HEK293 (cell line): ENCODE measurements around the gene DNAH9.
"Not testable (repeated sequence)": the region's sequence is repeated elsewhere in the genome, so short reads cannot be mapped to it uniquely, and the experiment has no call there.

ENCODE experiments used
- CTCF ChIA-PET: fragments of 350-600 bp; formaldehyde crosslinking; extraction: SDS; loops from one replicate; lab custom pipeline; 2021; ENCODE audit warnings: antibody characterized with exemption; lab: Yijun Ruan, JAX
- POLR2A ChIA-PET: fragments of 300-600 bp; formaldehyde crosslinking; extraction: SDS; loops from one replicate; lab custom pipeline; 2020; ENCODE audit warnings: antibody characterized with exemption, inconsistent platforms; lab: Yijun Ruan, JAX
- H3K27ac ChIP-seq: fragments of 200-500 bp; sonication (Bioruptor generic); 2 replicates; pipeline ENCODE4 v1.5.1; 2014; ENCODE audit warnings: low read depth, low read length, control low read depth, inconsistent platforms; ENCODE audit errors: extremely low read depth
- H3K36me3 ChIP-seq, 2 experiments: fragments of 200-500 bp in 1 of 2; sonication (Bioruptor generic) in 1 of 2; 1 replicate in 1 of 2; 2 replicates in 1 of 2; pipeline ENCODE4 v1.5.1; 2014 to 2017; ENCODE audit warnings: inconsistent platforms in 2 of 2, low read length in 2 of 2; ENCODE audit not compliant: control insufficient read depth in 2 of 2, insufficient read depth in 1 of 2
- H3K4me1 ChIP-seq: fragments of 200-500 bp; sonication (Bioruptor generic); 2 replicates; pipeline ENCODE4 v1.5.1; 2014; ENCODE audit warnings: mild to moderate bottlenecking, low read length, inconsistent platforms; ENCODE audit not compliant: control insufficient read depth, insufficient read depth
- H3K4me3 ChIP-seq: 2 replicates; pipeline ENCODE4 v1.5.1; 2011; ENCODE audit warnings: low read depth, mild to moderate bottlenecking, control low read depth, low read length, moderate library complexity
- H3K9me3 ChIP-seq: fragments of 200-500 bp; sonication (Bioruptor generic); 2 replicates; pipeline ENCODE4 v1.5.1; 2014; ENCODE audit warnings: low read depth, low read length, inconsistent platforms; ENCODE audit not compliant: control insufficient read depth, insufficient read depth
- ATF2 ChIP-seq: fragments of 450-650 bp; formaldehyde crosslinking; IDR thresholded peaks from 2 replicates; pipeline ENCODE4 v1.5.1; 2016; ENCODE audit warnings: missing biosample characterization, missing genetic modification characterization, low read depth
- GLIS2 ChIP-seq: fragments of 450-650 bp; formaldehyde crosslinking; IDR thresholded peaks from 2 replicates; pipeline ENCODE4 v1.5.1; 2016; ENCODE audit warnings: missing biosample characterization, missing genetic modification characterization
- KLF8 ChIP-seq: fragments of 450-650 bp; formaldehyde crosslinking; IDR thresholded peaks from 2 replicates; pipeline ENCODE4 v1.5.1; 2016; ENCODE audit warnings: missing biosample characterization, missing genetic modification characterization
- OSR2 ChIP-seq: fragments of 450-650 bp; formaldehyde crosslinking; IDR thresholded peaks from 2 replicates; pipeline ENCODE4 v1.5.1; 2016; ENCODE audit warnings: missing biosample characterization, missing genetic modification characterization
- PRDM10 ChIP-seq: fragments of 450-650 bp; formaldehyde crosslinking; IDR thresholded peaks from 2 replicates; pipeline ENCODE4 v1.5.1; 2016; ENCODE audit warnings: missing biosample characterization, missing genetic modification characterization
- ZEB2 ChIP-seq: fragments of 450-650 bp; formaldehyde crosslinking; IDR thresholded peaks from 2 replicates; pipeline ENCODE4 v1.5.1; 2016; ENCODE audit warnings: missing biosample characterization, missing genetic modification characterization
- ZNF155 ChIP-seq: fragments of 450-650 bp; formaldehyde crosslinking; IDR thresholded peaks from 2 replicates; pipeline ENCODE4 v1.5.1; 2016; ENCODE audit warnings: missing biosample characterization, missing genetic modification characterization
- ZNF19 ChIP-seq: fragments of 450-650 bp; formaldehyde crosslinking; IDR thresholded peaks from 2 replicates; pipeline ENCODE4; 2016; ENCODE audit warnings: missing biosample characterization, missing genetic modification characterization, low read depth
- ZNF266 ChIP-seq: fragments of 450-650 bp; formaldehyde crosslinking; IDR thresholded peaks from 2 replicates; pipeline ENCODE4 v1.5.1; 2016; ENCODE audit warnings: missing biosample characterization, missing genetic modification characterization, low read depth
- ZNF473 ChIP-seq: fragments of 450-650 bp; formaldehyde crosslinking; IDR thresholded peaks from 2 replicates; pipeline ENCODE4 v1.5.1; 2017; ENCODE audit warnings: missing biosample characterization, missing genetic modification characterization
- ZNF626 ChIP-seq: fragments of 450-650 bp; sonication (Bioruptor Pico); formaldehyde crosslinking; IDR thresholded peaks from 2 replicates; pipeline ENCODE4 v1.5.1; 2018; ENCODE audit warnings: missing biosample characterization, missing genetic modification characterization, inconsistent platforms
- ZNF660 ChIP-seq: fragments of 450-650 bp; IDR thresholded peaks from 2 replicates; pipeline ENCODE4 v1.5.1; 2018; ENCODE audit warnings: missing biosample characterization, mild to moderate bottlenecking, missing genetic modification characterization
- ZNF785 ChIP-seq: fragments of 450-650 bp; formaldehyde crosslinking; IDR thresholded peaks from 2 replicates; pipeline ENCODE4 v1.5.1; 2016; ENCODE audit warnings: missing biosample characterization, missing genetic modification characterization
- ZNF791 ChIP-seq: fragments of 450-650 bp; formaldehyde crosslinking; IDR thresholded peaks from 2 replicates; pipeline ENCODE4 v1.5.1; 2016; ENCODE audit warnings: missing biosample characterization, missing genetic modification characterization
- ZNF792 ChIP-seq: fragments of 450-650 bp; formaldehyde crosslinking; IDR thresholded peaks from 2 replicates; pipeline ENCODE4 v1.5.1; 2016; ENCODE audit warnings: missing biosample characterization, missing genetic modification characterization
- ZSCAN5A ChIP-seq: fragments of 450-650 bp; formaldehyde crosslinking; IDR thresholded peaks from 2 replicates; pipeline ENCODE4 v1.5.1; 2016; ENCODE audit warnings: missing biosample characterization, missing genetic modification characterization
- TF ChIP-seq, protein P1 (sequence below): fragments of 450-650 bp; formaldehyde crosslinking; IDR thresholded peaks from 2 replicates; pipeline ENCODE4 v1.5.1; 2017; ENCODE audit warnings: missing biosample characterization, mild to moderate bottlenecking, missing genetic modification characterization, moderate library complexity
- TF ChIP-seq, protein P2 (sequence below): fragments of 450-650 bp; formaldehyde crosslinking; IDR thresholded peaks from 2 replicates; pipeline ENCODE4 v1.5.1; 2016; ENCODE audit warnings: missing biosample characterization, missing genetic modification characterization
- TF ChIP-seq, protein P3 (sequence below): fragments of 450-650 bp; formaldehyde crosslinking; IDR thresholded peaks from 2 replicates; pipeline ENCODE4 v1.5.1; 2016; ENCODE audit warnings: missing biosample characterization, missing genetic modification characterization

DNAH9 gene

GRCh38 chr17:11948789-11949188 is 350.5 kb downstream of the DNAH9 start:
- no peaks in the 10 kb centered on the region for H3K4me1 ChIP-seq
- no peaks in the 10 kb centered on the region for H3K36me3 ChIP-seq
- POLR2A ChIA-PET, result interaction anchor here (0.6 kb wide), 1 partner anchor 29 kb away, joined by 3 read pairs; no protein-coding TSS in a partner anchor
- TF ChIP-seq OSR2 (tag by site-specific recombination) (no peak), ZNF791 (tag by site-specific recombination) (no peak), ZNF792 (no peak), ZNF660 (no peak), ZNF473 (tag by site-specific recombination) (no peak), ATF2 (no peak), PRDM10 (tag by site-specific recombination) (no peak)
- CTCF ChIA-PET, result interaction anchor here (0.7 to 1.6 kb wide), 2 partner anchors 13 to 304 kb away, joined by 4 read pairs; no protein-coding TSS in a partner anchor
- no peak overlapping the region for H3K4me3 ChIP-seq
- no peaks in the 10 kb centered on the region for H3K9me3 ChIP-seq
- no peak overlapping the region for H3K27ac ChIP-seq

DNA sequence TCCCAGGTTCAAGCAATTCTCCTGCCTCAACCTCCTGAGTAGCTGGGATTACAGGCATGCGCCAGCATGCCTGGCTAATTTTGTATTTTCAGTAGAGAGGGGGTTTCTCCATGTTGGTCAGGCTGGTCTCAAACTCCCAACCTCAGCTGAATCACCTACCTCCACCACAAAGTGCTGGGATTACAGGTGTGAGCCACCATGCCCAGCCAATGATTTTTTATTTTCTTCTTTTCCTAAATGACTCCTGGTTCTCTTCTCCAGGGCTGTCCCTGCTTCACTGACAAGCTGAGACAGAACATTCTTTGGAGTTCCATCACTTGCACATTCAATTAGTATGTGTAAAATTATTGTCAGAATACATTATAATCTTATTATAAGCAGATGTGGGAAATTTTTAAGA is 351.3 kb downstream of the DNAH9 start:
- POLR2A ChIA-PET, H3K36me3 ChIP-seq, H3K27ac ChIP-seq, H3K4me3 ChIP-seq, H3K9me3 ChIP-seq, H3K4me1 ChIP-seq: not testable (repeated sequence)
- CTCF ChIA-PET, result interaction anchor here (0.7 to 1.6 kb wide), 2 partner anchors 14 to 305 kb away, joined by 4 read pairs; no protein-coding TSS in a partner anchor

DNA sequence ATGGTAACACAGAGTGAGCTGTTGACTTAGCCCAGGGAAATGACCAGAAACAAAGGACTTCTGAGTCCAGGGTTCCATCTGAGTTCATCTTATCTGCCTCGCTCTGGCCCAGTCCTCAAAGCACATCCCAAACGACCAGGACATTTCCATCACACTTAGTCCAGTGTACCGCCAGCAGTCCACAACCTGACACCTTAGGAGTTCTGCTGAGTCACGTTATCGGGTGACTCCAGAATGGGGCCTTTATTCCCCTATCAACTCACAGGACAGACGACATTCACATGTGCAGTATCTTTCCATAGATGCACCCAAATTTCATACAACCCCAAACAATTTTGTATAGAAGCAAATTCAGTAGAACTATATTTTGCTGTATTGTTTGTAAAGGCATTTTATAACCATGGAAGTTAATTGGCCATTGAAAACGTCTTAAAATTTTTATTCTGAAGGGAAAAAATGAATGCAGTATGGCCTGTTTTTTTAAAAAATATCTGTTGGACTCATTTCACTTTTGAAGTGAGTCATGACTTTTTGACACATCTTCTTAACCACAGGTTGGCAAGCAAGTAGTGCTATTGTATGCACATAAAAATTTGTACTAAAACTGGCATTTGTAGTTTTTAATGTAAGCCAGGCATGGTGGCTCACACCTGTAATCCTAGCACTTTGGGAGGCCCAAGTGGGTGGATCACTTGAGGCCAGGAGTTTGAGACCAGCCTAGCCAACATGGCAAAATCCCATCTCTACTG is 352.7 kb downstream of the DNAH9 start:
- no peak overlapping the region for H3K27ac ChIP-seq
- no peaks in the 10 kb centered on the region for H3K36me3 ChIP-seq
- no peak overlapping the region for H3K4me3 ChIP-seq
- CTCF ChIA-PET, result interaction anchor here (1.7 kb wide), 1 partner anchor 15 kb away, joined by 10 read pairs; no protein-coding TSS in a partner anchor
- POLR2A ChIA-PET, result no interaction called here
- no peaks in the 10 kb centered on the region for H3K4me1 ChIP-seq
- no peaks in the 10 kb centered on the region for H3K9me3 ChIP-seq
- TF ChIP-seq GLIS2 (tag by site-specific recombination) (no peak), ZSCAN5A (tag by site-specific recombination) (no peak), ZEB2 (tag by site-specific recombination) (no peak), ZNF626 (tag by site-specific recombination) (no peak), ZNF155 (tag by site-specific recombination) (no peak), KLF8 (no peak), ZNF785 (tag by site-specific recombination) (no peak), ZNF19 (tag by site-specific recombination) (no peak), ZNF266 (no peak)
- TF ChIP-seq, protein P1, sequence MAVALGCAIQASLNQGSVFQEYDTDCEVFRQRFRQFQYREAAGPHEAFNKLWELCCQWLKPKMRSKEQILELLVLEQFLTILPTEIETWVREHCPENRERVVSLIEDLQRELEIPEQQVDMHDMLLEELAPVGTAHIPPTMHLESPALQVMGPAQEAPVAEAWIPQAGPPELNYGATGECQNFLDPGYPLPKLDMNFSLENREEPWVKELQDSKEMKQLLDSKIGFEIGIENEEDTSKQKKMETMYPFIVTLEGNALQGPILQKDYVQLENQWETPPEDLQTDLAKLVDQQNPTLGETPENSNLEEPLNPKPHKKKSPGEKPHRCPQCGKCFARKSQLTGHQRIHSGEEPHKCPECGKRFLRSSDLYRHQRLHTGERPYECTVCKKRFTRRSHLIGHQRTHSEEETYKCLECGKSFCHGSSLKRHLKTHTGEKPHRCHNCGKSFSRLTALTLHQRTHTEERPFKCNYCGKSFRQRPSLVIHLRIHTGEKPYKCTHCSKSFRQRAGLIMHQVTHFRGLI (tag by site-specific recombination), result no peak
- TF ChIP-seq, protein P2, sequence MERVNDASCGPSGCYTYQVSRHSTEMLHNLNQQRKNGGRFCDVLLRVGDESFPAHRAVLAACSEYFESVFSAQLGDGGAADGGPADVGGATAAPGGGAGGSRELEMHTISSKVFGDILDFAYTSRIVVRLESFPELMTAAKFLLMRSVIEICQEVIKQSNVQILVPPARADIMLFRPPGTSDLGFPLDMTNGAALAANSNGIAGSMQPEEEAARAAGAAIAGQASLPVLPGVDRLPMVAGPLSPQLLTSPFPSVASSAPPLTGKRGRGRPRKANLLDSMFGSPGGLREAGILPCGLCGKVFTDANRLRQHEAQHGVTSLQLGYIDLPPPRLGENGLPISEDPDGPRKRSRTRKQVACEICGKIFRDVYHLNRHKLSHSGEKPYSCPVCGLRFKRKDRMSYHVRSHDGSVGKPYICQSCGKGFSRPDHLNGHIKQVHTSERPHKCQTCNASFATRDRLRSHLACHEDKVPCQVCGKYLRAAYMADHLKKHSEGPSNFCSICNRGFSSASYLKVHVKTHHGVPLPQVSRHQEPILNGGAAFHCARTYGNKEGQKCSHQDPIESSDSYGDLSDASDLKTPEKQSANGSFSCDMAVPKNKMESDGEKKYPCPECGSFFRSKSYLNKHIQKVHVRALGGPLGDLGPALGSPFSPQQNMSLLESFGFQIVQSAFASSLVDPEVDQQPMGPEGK (tag by site-specific recombination), result no peak
- TF ChIP-seq, protein P3, sequence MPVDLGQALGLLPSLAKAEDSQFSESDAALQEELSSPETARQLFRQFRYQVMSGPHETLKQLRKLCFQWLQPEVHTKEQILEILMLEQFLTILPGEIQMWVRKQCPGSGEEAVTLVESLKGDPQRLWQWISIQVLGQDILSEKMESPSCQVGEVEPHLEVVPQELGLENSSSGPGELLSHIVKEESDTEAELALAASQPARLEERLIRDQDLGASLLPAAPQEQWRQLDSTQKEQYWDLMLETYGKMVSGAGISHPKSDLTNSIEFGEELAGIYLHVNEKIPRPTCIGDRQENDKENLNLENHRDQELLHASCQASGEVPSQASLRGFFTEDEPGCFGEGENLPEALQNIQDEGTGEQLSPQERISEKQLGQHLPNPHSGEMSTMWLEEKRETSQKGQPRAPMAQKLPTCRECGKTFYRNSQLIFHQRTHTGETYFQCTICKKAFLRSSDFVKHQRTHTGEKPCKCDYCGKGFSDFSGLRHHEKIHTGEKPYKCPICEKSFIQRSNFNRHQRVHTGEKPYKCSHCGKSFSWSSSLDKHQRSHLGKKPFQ (tag by site-specific recombination), result no peak
